Measurements from ENCODE around the gene SLC14A1. TPM values are rescaled to one million over a fixed set of nuclear protein-coding genes. Genes with fewer than 3 reads are reported as not detected.

Gene SLC14A1
- total and polyA plus RNA-seq, 10 of the 15 experiments (the other 5 are each of a cell fraction or from before 2014, with no cell fraction given), result 0.06 to 0.67 (median 0.10) TPM; not detected in 2

DNA sequence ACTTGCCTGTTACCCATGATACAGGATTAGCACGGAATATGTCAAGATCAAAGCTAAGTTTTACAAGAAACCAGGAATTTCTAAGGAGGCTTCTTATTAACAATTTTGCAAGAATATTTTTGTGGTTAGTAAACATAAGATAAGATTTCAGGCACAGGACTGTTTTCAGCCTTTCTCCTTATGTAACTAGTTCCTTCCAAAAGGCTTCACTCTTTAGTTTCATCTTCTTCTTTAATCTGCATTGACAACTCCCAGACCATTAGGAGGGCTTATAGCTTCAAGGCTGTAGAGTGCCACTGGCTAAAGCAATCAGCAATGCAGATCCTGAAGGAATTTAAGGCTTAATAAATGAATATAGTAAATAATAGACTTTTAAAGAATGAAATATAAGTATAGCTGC is 29.3 kb downstream of the SLC14A1 start:
- DNase-seq (ENCODE audit: low read depth, low spot score), result no peak
- H3K4me3 ChIP-seq, result no peak overlapping the region
- H3K36me3 ChIP-seq (ENCODE audit: control insufficient read depth in 2 of 2, insufficient read depth in 2 of 2, low read length in 1 of 2), result no peaks in the 10 kb centered on the region
- H3K4me2 ChIP-seq (ENCODE audit: control insufficient read depth, insufficient read depth), result no peak overlapping the region
- BruUV-seq (replicated peaks), result no TSS peak
- ChIA-PET CTCF (interaction anchor here (0.6 to 1.3 kb wide), 2 partner anchors 16 to 19 kb away, joined by 3 read pairs; no protein-coding TSS in a partner anchor), POLR2A (no interaction called here), SMC1A (ENCODE audit: uncharacterized antibody, unreplicated experiment) (interaction anchor here (0.7 to 1.7 kb wide), 5 partner anchors 9 to 133 kb away, joined by 3 to 4 read pairs (median 3); no protein-coding TSS in a partner anchor), RAD21 (ENCODE audit: unreplicated experiment) (no interaction called here)
- H3K9me3 ChIP-seq (replicated peaks; ENCODE audit: control insufficient read depth, insufficient read depth, low read length), result no peaks in the 10 kb centered on the region; the same call in 2 of the 3 replicates
- FAIRE-seq, result no peak
- H3K27me3 ChIP-seq (replicated peaks in 1 of 2; ENCODE audit: control insufficient read depth in 2 of 2, insufficient read depth in 2 of 2, low read length in 1 of 2), result no peaks in the 10 kb centered on the region; a peak in 2 of 4 replicates
- intact Hi-C loops (cut with micrococcal nuclease; ENCODE audit: unreplicated experiment), result no loop called here
- H3K9ac ChIP-seq (ENCODE audit: control insufficient read depth, insufficient read depth, low read length), result no peak overlapping the region
- no peak overlapping the region for H3K27ac ChIP-seq (ENCODE audit: control insufficient read depth, insufficient read depth)
- in situ Hi-C loops (cut with MboI), result no loop called here
- no peak overlapping the region for H2AFZ ChIP-seq (ENCODE audit: control insufficient read depth, low read depth, low read length)
- H3K4me1 ChIP-seq (ENCODE audit: control insufficient read depth, insufficient read depth, low read length), result peaks cover 14% of the 10 kb centered on the region
- no peaks in the 10 kb centered on the region for H4K20me1 ChIP-seq (ENCODE audit: control insufficient read depth, insufficient read depth)
- TF ChIP-seq CBX5 (IDR thresholded peaks at IDR 0.05; ENCODE audit: low read depth) (no peak), HCFC1 (IDR thresholded peaks at IDR 0.05; ENCODE audit: low read length) (no peak), MTA2 (IDR thresholded peaks at IDR 0.05; ENCODE audit: low read depth) (no peak), CEBPB (IDR thresholded peaks at IDR 0.05; ENCODE audit: borderline replicate concordance in 1 of 2, low read depth in 2 of 2, low read length in 2 of 2) (no peak), POLR2AphosphoS5 (IDR thresholded peaks at IDR 0.05; ENCODE audit: low read length) (no peak), YBX1 (IDR thresholded peaks at IDR 0.05) (no peak)
- TF ChIP-seq, protein P1, sequence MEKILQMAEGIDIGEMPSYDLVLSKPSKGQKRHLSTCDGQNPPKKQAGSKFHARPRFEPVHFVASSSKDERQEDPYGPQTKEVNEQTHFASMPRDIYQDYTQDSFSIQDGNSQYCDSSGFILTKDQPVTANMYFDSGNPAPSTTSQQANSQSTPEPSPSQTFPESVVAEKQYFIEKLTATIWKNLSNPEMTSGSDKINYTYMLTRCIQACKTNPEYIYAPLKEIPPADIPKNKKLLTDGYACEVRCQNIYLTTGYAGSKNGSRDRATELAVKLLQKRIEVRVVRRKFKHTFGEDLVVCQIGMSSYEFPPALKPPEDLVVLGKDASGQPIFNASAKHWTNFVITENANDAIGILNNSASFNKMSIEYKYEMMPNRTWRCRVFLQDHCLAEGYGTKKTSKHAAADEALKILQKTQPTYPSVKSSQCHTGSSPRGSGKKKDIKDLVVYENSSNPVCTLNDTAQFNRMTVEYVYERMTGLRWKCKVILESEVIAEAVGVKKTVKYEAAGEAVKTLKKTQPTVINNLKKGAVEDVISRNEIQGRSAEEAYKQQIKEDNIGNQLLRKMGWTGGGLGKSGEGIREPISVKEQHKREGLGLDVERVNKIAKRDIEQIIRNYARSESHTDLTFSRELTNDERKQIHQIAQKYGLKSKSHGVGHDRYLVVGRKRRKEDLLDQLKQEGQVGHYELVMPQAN (conservative IDR thresholded peaks at IDR 0.05), result no peak
- TF ChIP-seq, protein P2, sequence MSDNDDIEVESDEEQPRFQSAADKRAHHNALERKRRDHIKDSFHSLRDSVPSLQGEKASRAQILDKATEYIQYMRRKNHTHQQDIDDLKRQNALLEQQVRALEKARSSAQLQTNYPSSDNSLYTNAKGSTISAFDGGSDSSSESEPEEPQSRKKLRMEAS (IDR thresholded peaks at IDR 0.05; ENCODE audit: low read depth, low read length), result no peak
- WGBS (ENCODE audit: insufficient coverage, insufficient replicate concordance, low lambda C conversion rate, missing lambda C conversion rate), result 63% methylated on average over 1 of the region's 1 CpG
- no peak for ATAC-seq
- H3K79me2 ChIP-seq (ENCODE audit: control insufficient read depth, insufficient read depth, low read length), result no peaks in the 10 kb centered on the region
